ENCODE data around the gene MAST4. TPM values are rescaled to one million over a fixed set of nuclear protein-coding genes. Genes with fewer than 3 reads are reported as not detected.

The MAST4 gene
- total and polyA plus RNA-seq, 2 donors (not counting 1 experiment from before 2014, with no cell fraction given) = 2.5 to 57.1 TPM

- H3K27me3 Mint-ChIP-seq = no peaks in the 10 kb centered on the region
- H3K4me3 ChIP-seq (ENCODE audit: control extremely low read depth in 1 of 5, extremely low read depth in 1 of 5, insufficient read depth in 1 of 5, low read depth in 2 of 5, low read length in 4 of 5) = no peak overlapping the region
Observed at GRCh38 chr5:67143549-67143948, 547.4 kb downstream of the MAST4 start.

GRCh38 chr5:67144183-67144639 is 548.0 kb downstream of the MAST4 start:
- H3K4me2 ChIP-seq (replicated peaks; ENCODE audit: low read depth, low read length, poor library complexity, severe bottlenecking) = no peak overlapping the region
- no peaks in the 10 kb centered on the region for H3K27me3 ChIP-seq (replicated peaks in 1 of 4; ENCODE audit: control extremely low read depth in 1 of 4, control insufficient read depth in 3 of 4, insufficient read depth in 4 of 4, low read length in 3 of 4)
- H3K4me1 ChIP-seq (ENCODE audit: control insufficient read depth in 2 of 2, insufficient read depth in 2 of 2, low read length in 2 of 2) = no peaks in the 10 kb centered on the region
- H3K4me3 ChIP-seq (ENCODE audit: control extremely low read depth in 1 of 5, extremely low read depth in 1 of 5, insufficient read depth in 1 of 5, low read depth in 2 of 5, low read length in 4 of 5) = no peak overlapping the region
- intact Hi-C loops (cut with micrococcal nuclease) = no loop called here
- no peaks in the 10 kb centered on the region for H3K36me3 ChIP-seq (replicated peaks in 1 of 2; ENCODE audit: control extremely low read depth in 1 of 2, control insufficient read depth in 1 of 2, extremely low read depth in 1 of 2, insufficient read depth in 2 of 2, low read length in 1 of 2)
- no peak overlapping the region for H3K27ac ChIP-seq (ENCODE audit: low read length in 2 of 2)
- TF ChIP-seq CTCF (IDR thresholded peaks at IDR 0.05) (no peak), EZH2 (IDR thresholded peaks at IDR 0.05; ENCODE audit: borderline replicate concordance, insufficient read depth, low read depth, low read length, poor library complexity, severe bottlenecking) (no peak)
- no peaks in the 10 kb centered on the region for H3K9me3 ChIP-seq (ENCODE audit: control extremely low read depth in 1 of 3, control insufficient read depth in 2 of 3, insufficient read depth in 1 of 3, low read length in 2 of 3)
- WGBS (ENCODE audit: insufficient coverage) = no CpG with 5 or more reads among the region's 2 CpGs
- Mint-ChIP-seq H3K9me3 (ENCODE audit: insufficient read depth) (no peaks in the 10 kb centered on the region), H3K27me3 (no peaks in the 10 kb centered on the region), H3K27ac (no peak overlapping the region), H3K4me1 (no peaks in the 10 kb centered on the region), H3K4me3 (no peak overlapping the region)
- H4K20me1 ChIP-seq (ENCODE audit: control insufficient read depth, insufficient read depth, low read length, poor library complexity, severe bottlenecking) = no peaks in the 10 kb centered on the region
- no peaks in the 10 kb centered on the region for H3K79me2 ChIP-seq (ENCODE audit: control insufficient read depth, insufficient read depth, low read length)
- no peak overlapping the region for H2AFZ ChIP-seq (ENCODE audit: insufficient read depth, low read depth, low read length, poor library complexity, severe bottlenecking)
- DNase-seq (no peak), ATAC-seq (ENCODE audit: low read depth) (no peak)
- POLR2A ChIA-PET = no interaction called here
- CTCF ChIA-PET = interaction anchor here (1.0 kb wide), 1 partner anchor 22 kb away, joined by 3 read pairs; no protein-coding TSS in a partner anchor
- no peak overlapping the region for H3K9ac ChIP-seq (ENCODE audit: low read length)

More at GRCh38 chr5:67143549-67143948, 547.4 kb downstream of the MAST4 start:
- no peak overlapping the region for H3K4me2 ChIP-seq (replicated peaks; ENCODE audit: low read depth, low read length, poor library complexity, severe bottlenecking)
- H3K27me3 ChIP-seq (replicated peaks in 1 of 4; ENCODE audit: control extremely low read depth in 1 of 4, control insufficient read depth in 3 of 4, insufficient read depth in 4 of 4, low read length in 3 of 4) = no peaks in the 10 kb centered on the region
- no peaks in the 10 kb centered on the region for H3K4me1 Mint-ChIP-seq
- WGBS (ENCODE audit: insufficient coverage) = 100% methylated on average over 1 of the region's 2 CpGs
- H3K9me3 Mint-ChIP-seq (ENCODE audit: insufficient read depth) = no peaks in the 10 kb centered on the region
- H3K27ac Mint-ChIP-seq = no peak overlapping the region
- TF ChIP-seq EZH2 (IDR thresholded peaks at IDR 0.05; ENCODE audit: borderline replicate concordance, insufficient read depth, low read depth, low read length, poor library complexity, severe bottlenecking) (no peak), CTCF (IDR thresholded peaks at IDR 0.05) (no peak)
- H3K27ac ChIP-seq (ENCODE audit: low read length in 2 of 2) = no peak overlapping the region
- no peaks in the 10 kb centered on the region for H3K9me3 ChIP-seq (ENCODE audit: control extremely low read depth in 1 of 3, control insufficient read depth in 2 of 3, insufficient read depth in 1 of 3, low read length in 2 of 3)
- no peak overlapping the region for H3K4me3 Mint-ChIP-seq
- intact Hi-C loops (cut with micrococcal nuclease) = no loop called here
- ChIA-PET POLR2A (interaction anchor here (0.6 to 0.7 kb wide), 2 partner anchors 24 to 1109 kb away, joined by 3 to 4 read pairs; no protein-coding TSS in a partner anchor), CTCF (interaction anchor here (0.6 to 1.0 kb wide), 4 partner anchors 12 to 962 kb away, joined by 3 to 4 read pairs (median 3); no protein-coding TSS in a partner anchor)
- no peaks in the 10 kb centered on the region for H4K20me1 ChIP-seq (ENCODE audit: control insufficient read depth, insufficient read depth, low read length, poor library complexity, severe bottlenecking)
- ATAC-seq (ENCODE audit: low read depth) = no peak
- H3K79me2 ChIP-seq (ENCODE audit: control insufficient read depth, insufficient read depth, low read length) = no peaks in the 10 kb centered on the region
- H2AFZ ChIP-seq (ENCODE audit: insufficient read depth, low read depth, low read length, poor library complexity, severe bottlenecking) = no peak overlapping the region
- H3K4me1 ChIP-seq (ENCODE audit: control insufficient read depth in 2 of 2, insufficient read depth in 2 of 2, low read length in 2 of 2) = no peaks in the 10 kb centered on the region
- no peaks in the 10 kb centered on the region for H3K36me3 ChIP-seq (replicated peaks in 1 of 2; ENCODE audit: control extremely low read depth in 1 of 2, control insufficient read depth in 1 of 2, extremely low read depth in 1 of 2, insufficient read depth in 2 of 2, low read length in 1 of 2)
- no peak overlapping the region for H3K9ac ChIP-seq (ENCODE audit: low read length)
- DNase-seq = no peak

Data from B cell (primary cell).